IPS DF 6.9 (cell line): Measurements from ENCODE around the gene EED.
"Not testable (repeated sequence)": the region's sequence is repeated elsewhere in the genome, so short reads cannot be mapped to it uniquely, and the experiment has no call there.

Experiments used
- DNase-seq: peaks from one replicate; pipeline ENCODE4 v3.0.0-alpha.2; 2013; ENCODE audit warnings: low read depth, low spot score
- H3K27ac ChIP-seq: one replicate; pipeline ENCODE4 v1.5.1; 2013; ENCODE audit warnings: low read length, control low read depth
- H3K27me3 ChIP-seq: 2 replicates; pipeline ENCODE4 v1.6.1; 2013; ENCODE audit warnings: mild to moderate bottlenecking, low read length; ENCODE audit not compliant: control insufficient read depth, insufficient read depth
- H3K36me3 ChIP-seq: 2 replicates; pipeline ENCODE4 v1.6.1; 2013; ENCODE audit warnings: low read length; ENCODE audit not compliant: control insufficient read depth, insufficient read depth
- H3K4me1 ChIP-seq: 2 replicates; pipeline ENCODE4 v1.6.1; 2013; ENCODE audit warnings: low read length; ENCODE audit not compliant: control insufficient read depth, insufficient read depth
- H3K4me3 ChIP-seq: 2 replicates; pipeline ENCODE4 v1.5.1; 2013; ENCODE audit warnings: mild to moderate bottlenecking, low read length
- H3K9me3 ChIP-seq: 2 replicates; pipeline ENCODE4 v1.6.1; 2013; ENCODE audit warnings: low read length, inconsistent platforms; ENCODE audit not compliant: control insufficient read depth, insufficient read depth
- WGBS: extraction: QIAGEN DNeasy Blood & Tissue Kit; methylation state at CpG from one replicate; pipeline ENCODE4 v1.1.7; 2013; ENCODE audit warnings: mixed read lengths, missing lambda C conversion rate; ENCODE audit not compliant: insufficient read length, insufficient coverage; 5-methylcytosine and 5-hydroxymethylcytosine counted together

Gene EED

GRCh38 chr11:86218125-86219084, 26.1 kb upstream of the EED start:
- Histone ChIP-seq H3K4me1 (no peaks in the 10 kb centered on the region), H3K4me3 (no peak overlapping the region), H3K27ac (no peak overlapping the region), H3K9me3 (no peaks in the 10 kb centered on the region), H3K27me3 (no peaks in the 10 kb centered on the region), H3K36me3 (no peaks in the 10 kb centered on the region)
- WGBS: no CpG with 5 or more reads among the region's 14 CpGs
- peak; percentile 85 for DNase-seq

- H3K4me1 ChIP-seq: no peaks in the 10 kb centered on the region
- H3K36me3 ChIP-seq: no peaks in the 10 kb centered on the region
- no peak overlapping the region for H3K27ac ChIP-seq
- no peaks in the 10 kb centered on the region for H3K27me3 ChIP-seq
- no peak for DNase-seq
- no peak overlapping the region for H3K4me3 ChIP-seq
- H3K9me3 ChIP-seq: no peaks in the 10 kb centered on the region
- 100% methylated on average over 1 of the region's 7 CpGs for WGBS
Observed at GRCh38 chr11:86219311-86220193, 25.0 kb upstream of the EED start.

GRCh38 chr11:86220653-86221052, 23.9 kb upstream of the EED start:
- Histone ChIP-seq H3K4me3 (no peak overlapping the region), H3K27ac (no peak overlapping the region), H3K36me3 (no peaks in the 10 kb centered on the region), H3K27me3 (no peaks in the 10 kb centered on the region), H3K4me1 (no peaks in the 10 kb centered on the region), H3K9me3 (no peaks in the 10 kb centered on the region)
- no CpG with 5 or more reads among the region's 1 CpG for WGBS
- DNase-seq: no peak

GRCh38 chr11:86222081-86222480, 22.5 kb upstream of the EED start:
- H3K9me3 ChIP-seq: no peaks in the 10 kb centered on the region
- no CpG with 5 or more reads among the region's 2 CpGs for WGBS
- no peak overlapping the region for H3K4me3 ChIP-seq
- H3K4me1 ChIP-seq: no peaks in the 10 kb centered on the region
- no peaks in the 10 kb centered on the region for H3K27me3 ChIP-seq
- H3K27ac ChIP-seq: no peak overlapping the region
- no peak for DNase-seq
- H3K36me3 ChIP-seq: no peaks in the 10 kb centered on the region

GRCh38 chr11:86224575-86224974, 20.0 kb upstream of the EED start:
- H3K36me3 ChIP-seq, H3K4me3 ChIP-seq, H3K27me3 ChIP-seq, H3K27ac ChIP-seq, H3K4me1 ChIP-seq, H3K9me3 ChIP-seq, DNase-seq: not testable (repeated sequence)
- WGBS: no CpG with 5 or more reads among the region's 4 CpGs

- H3K27ac ChIP-seq, H3K4me1 ChIP-seq, DNase-seq, H3K36me3 ChIP-seq, H3K4me3 ChIP-seq, H3K27me3 ChIP-seq, H3K9me3 ChIP-seq: not testable (repeated sequence)
- no CpG with 5 or more reads among the region's 3 CpGs for WGBS
Observed at GRCh38 chr11:86225344-86225743, 19.2 kb upstream of the EED start.

- WGBS: 100% methylated on average over 1 of the region's 3 CpGs
Observed at GRCh38 chr11:86228269-86229038, 16.1 kb upstream of the EED start.

GRCh38 chr11:86229039-86229330, 15.6 kb upstream of the EED start:
- not testable (repeated sequence) for H3K27me3 ChIP-seq, DNase-seq, H3K36me3 ChIP-seq, H3K4me1 ChIP-seq, H3K9me3 ChIP-seq, H3K27ac ChIP-seq, H3K4me3 ChIP-seq
- no CpG with 5 or more reads among the region's 3 CpGs for WGBS

More at GRCh38 chr11:86228269-86229038, 16.1 kb upstream of the EED start:
- H3K4me1 ChIP-seq: no peaks in the 10 kb centered on the region
- no peaks in the 10 kb centered on the region for H3K9me3 ChIP-seq
- DNase-seq: no peak
- no peak overlapping the region for H3K27ac ChIP-seq
- H3K36me3 ChIP-seq: no peaks in the 10 kb centered on the region
- H3K27me3 ChIP-seq: no peaks in the 10 kb centered on the region
- no peak overlapping the region for H3K4me3 ChIP-seq

- H3K9me3 ChIP-seq: no peaks in the 10 kb centered on the region
- no peak overlapping the region for H3K27ac ChIP-seq
Observed at GRCh38 chr11:86230179-86230804, 14.3 kb upstream of the EED start.

GRCh38 chr11:86230921-86231434, 13.6 kb upstream of the EED start:
- Histone ChIP-seq H3K27ac (no peak overlapping the region), H3K9me3 (no peaks in the 10 kb centered on the region), H3K36me3 (no peaks in the 10 kb centered on the region), H3K27me3 (no peaks in the 10 kb centered on the region), H3K4me1 (no peaks in the 10 kb centered on the region), H3K4me3 (no peak overlapping the region)
- DNase-seq: no peak

More at GRCh38 chr11:86230179-86230804, 14.3 kb upstream of the EED start:
- no peak overlapping the region for H3K4me3 ChIP-seq
- no peaks in the 10 kb centered on the region for H3K4me1 ChIP-seq
- no peaks in the 10 kb centered on the region for H3K36me3 ChIP-seq
- H3K27me3 ChIP-seq: no peaks in the 10 kb centered on the region
- WGBS: no CpG with 5 or more reads among the region's 1 CpG
- DNase-seq: no peak
